K562 (cell line): ENCODE measurements around the gene PRDM16. TPM values are rescaled to one million over a fixed set of nuclear protein-coding genes. Genes with fewer than 3 reads are reported as not detected.

Experiments
- ATAC-seq: fragments of 200-7000 bp; cut with Tn5 transposase; 3 replicates; pipeline ENCODE4 v1.9.1; 2020; ENCODE audit warnings: moderate library complexity
- BruUV-seq: library from RNA; stranded (reverse); fragments of 400-500 nt; replicated peaks from 2 replicates; lab custom pipeline; 2021; lab: Mats Ljungman, UMichigan
- CTCF ChIA-PET: fragments of 300-600 bp; formaldehyde crosslinking; extraction: SDS; loops from one replicate; lab custom pipeline; 2021; ENCODE audit warnings: low intra/inter-chr PET ratio; lab: Yijun Ruan, JAX
- POLR2A ChIA-PET: fragments of 300-600, 350-650 bp; sonication (Branson Sonifier 250); formaldehyde crosslinking; extraction: SDS; loops from one replicate; lab custom pipeline; 2021; ENCODE audit warnings: antibody characterized with exemption, inconsistent platforms; lab: Yijun Ruan, JAX
- DNase-seq, 4 experiments: peaks; one replicate each; pipeline versions ENCODE4 v3.0.0 to v3.0.0-alpha.2; 2011 to 2018; ENCODE audit warnings: low spot score in 3 of 4, mixed read lengths in 3 of 4; ENCODE audit errors: extremely low read depth in 1 of 4
- FAIRE-seq: peaks from 2 replicates; lab custom pipeline; 2011; peaks lifted over from hg19 to GRCh38; lab: Jason Lieb, UNC
- H2AFZ ChIP-seq: 2 replicates; pipeline ENCODE4 v1.6.0; 2011; ENCODE audit warnings: low read depth, low read length, control low read depth, inconsistent platforms
- H3K27ac ChIP-seq: fragments of 200-600 bp; 3 replicates; pipeline ENCODE4 v1.8.0; 2011; ENCODE audit warnings: low read depth, mild to moderate bottlenecking, control low read depth, inconsistent platforms, low read length, moderate library complexity, mixed read lengths; ENCODE audit errors: extremely low read depth
- H3K27me3 ChIP-seq, 2 experiments: fragments of 300-600 bp in 1 of 2; 2 replicates in 1 of 2; 3 replicates in 1 of 2; pipeline versions ENCODE4 v1.6.0 to v1.8.0; 2011; ENCODE audit warnings: inconsistent platforms in 2 of 2, low read length in 2 of 2, mild to moderate bottlenecking in 1 of 2, mixed read lengths in 1 of 2, moderate library complexity in 1 of 2; ENCODE audit not compliant: control insufficient read depth in 2 of 2, insufficient read depth in 2 of 2
- H3K36me3 ChIP-seq: fragments of 300-600 bp; 3 replicates; pipeline ENCODE4 v1.8.0; 2011; ENCODE audit warnings: mild to moderate bottlenecking, low read length, inconsistent platforms; ENCODE audit not compliant: control insufficient read depth, insufficient read depth
- H3K4me1 ChIP-seq, 2 experiments: fragments of 200-600 bp in 1 of 2; replicated peaks in 1 of 2; 2 replicates in 1 of 2; 3 replicates in 1 of 2; pipeline versions ENCODE4 v1.5.1 to v1.8.0; 2011; ENCODE audit warnings: inconsistent platforms in 2 of 2, low read length in 2 of 2, mild to moderate bottlenecking in 1 of 2, mixed read lengths in 1 of 2, moderate library complexity in 1 of 2; ENCODE audit not compliant: control insufficient read depth in 2 of 2, insufficient read depth in 2 of 2
- H3K4me2 ChIP-seq: 2 replicates; pipeline ENCODE4 v1.6.1; 2011; ENCODE audit warnings: low read length, control low read depth, inconsistent platforms, mixed read lengths; ENCODE audit not compliant: insufficient read depth
- H3K4me3 ChIP-seq: fragments of 200-600 bp; sonication (generic), shearing (Covaris generic); 2 replicates; pipeline ENCODE4 v1.5.1; 2016; ENCODE audit warnings: control low read depth, inconsistent platforms
- H3K79me2 ChIP-seq: fragments of 200-600 bp; 3 replicates; pipeline ENCODE4 v1.8.0; 2011; ENCODE audit warnings: low read length, inconsistent platforms; ENCODE audit not compliant: control insufficient read depth, insufficient read depth
- H3K9ac ChIP-seq, 2 experiments: 2 replicates each; pipeline versions ENCODE4 v1.6.0 to v1.6.1; 2011; ENCODE audit warnings: low read depth in 2 of 2, low read length in 2 of 2, control low read depth in 1 of 2, inconsistent platforms in 1 of 2, mild to moderate bottlenecking in 1 of 2, mixed read lengths in 1 of 2; ENCODE audit not compliant: insufficient read depth in 1 of 2
- H3K9me1 ChIP-seq: one replicate; pipeline ENCODE4 v1.6.0; 2011; ENCODE audit warnings: inconsistent platforms, mild to moderate bottlenecking, low read length, moderate library complexity; ENCODE audit not compliant: control insufficient read depth, insufficient read depth
- H3K9me3 ChIP-seq: replicated peaks from 2 replicates; pipeline ENCODE4 v1.5.1; 2011; ENCODE audit warnings: low read depth, low read length, inconsistent platforms; ENCODE audit not compliant: control insufficient read depth, insufficient read depth
- H4K20me1 ChIP-seq: replicated peaks from 2 replicates; pipeline ENCODE4 v1.6.1; 2011; ENCODE audit warnings: low read length, inconsistent platforms, mixed read lengths; ENCODE audit not compliant: control insufficient read depth, insufficient read depth
- FOXK1 ChIP-seq: sonication (generic); formaldehyde crosslinking; IDR thresholded peaks from 2 replicates; pipeline ENCODE4 v1.8.0; 2022; ENCODE audit warnings: missing genetic modification reagents, mild to moderate bottlenecking, borderline replicate concordance
- HSF4 ChIP-seq: fragments of 250-450 bp; sonication (Bioruptor Pico); IDR thresholded peaks from 2 replicates; pipeline ENCODE4 v2.1.2; 2022; ENCODE audit warnings: mild to moderate bottlenecking, moderate library complexity, borderline replicate concordance
- PTTG1 ChIP-seq: fragments of 450-650 bp; IDR thresholded peaks from 2 replicates; pipeline ENCODE4 v1.6.1; 2016; ENCODE audit warnings: low read depth, mild to moderate bottlenecking, missing genetic modification characterization, missing compliant biosample characterization
- SETDB1 ChIP-seq: IDR thresholded peaks from one replicate; pipeline ENCODE4 v1.6.1; 2012; ENCODE audit warnings: low read length, control low read depth, inconsistent platforms
- ZNF24 ChIP-seq: fragments of 450-650 bp; IDR thresholded peaks from 2 replicates; pipeline ENCODE4 v1.6.1; 2016
- ZNF316 ChIP-seq: fragments of 450-650 bp; IDR thresholded peaks from 2 replicates; pipeline ENCODE4 v1.6.1; 2016
- ZNF561 ChIP-seq: fragments of 450-650 bp; formaldehyde crosslinking; conservative IDR thresholded peaks from 2 replicates; pipeline ENCODE4 v1.4.0; 2020; ENCODE audit warnings: mild to moderate bottlenecking, moderate library complexity
- WGBS: fragments of 100-300 bp; shearing (Covaris generic); methylation state at CpG from one replicate; pipeline ENCODE4 v1.1.6; 2016; ENCODE audit warnings: low coverage, mixed read lengths; ENCODE audit not compliant: insufficient coverage; ENCODE audit errors: missing lambda C conversion rate; 5-methylcytosine and 5-hydroxymethylcytosine counted together
- in situ Hi-C: fragments of 300-500 bp; cut with MboI; formaldehyde crosslinking; loops from 4 replicates; pipeline ENCODE4 v1.15.0; 2018; ENCODE audit warnings: inconsistent platforms, mixed read lengths
- intact Hi-C: fragments of 100-400 bp; cut with micrococcal nuclease; formaldehyde crosslinking; loops from 2 replicates; pipeline ENCODE4 v1.14.2; 2022
- polyA plus RNA-seq, 8 experiments: library from polyadenylated mRNA; depleted of rRNA in 4 of 8; stranded (reverse) in 5 of 8; unstranded in 3 of 8; fragments of >200 nt; fragmentation: Nextera tagmentation in 2 of 8; fragmentation: Illumina TruSeq in 1 of 8; extraction: Ambion mirVana in 2 of 8; extraction: Trizol in 1 of 8; gene quantifications; 2 replicates each; pipeline versions ENCODE4 v1.2.1 to v1.2.3, GENCODE V29; 2011 to 2014; ENCODE audit warnings: inconsistent platforms in 1 of 8, missing spikeins in 1 of 8
- total RNA-seq, 7 experiments: library from RNA; depleted of rRNA in 6 of 7; stranded (reverse); fragments of >200 nt in 6 of 7; fragmentation: Illumina TruSeq in 2 of 7; extraction: Trizol in 2 of 7; gene quantifications; 2 replicates each; pipeline versions ENCODE4 v1.2.1 to v1.2.3, GENCODE V29; 2011 to 2021; ENCODE audit warnings: low replicate concordance in 1 of 7
- TF ChIP-seq, protein P1 (sequence below): fragments of 150-350 bp; conservative IDR thresholded peaks from 2 replicates; pipeline ENCODE4 v1.6.1; 2014; ENCODE audit warnings: low read length
- TF ChIP-seq, protein P2 (sequence below): sonication (generic); formaldehyde crosslinking; IDR thresholded peaks from 2 replicates; pipeline ENCODE4 v1.8.0; 2023; ENCODE audit warnings: missing genetic modification reagents, mild to moderate bottlenecking, borderline replicate concordance
- TF ChIP-seq, protein P3 (sequence below): sonication (generic); formaldehyde crosslinking; IDR thresholded peaks from 2 replicates; pipeline ENCODE4 v1.9.0; 2022; ENCODE audit warnings: mild to moderate bottlenecking, missing genetic modification reagents
- TF ChIP-seq, protein P4 (sequence below), 2 experiments: IDR thresholded peaks; 2 replicates each; pipeline ENCODE4 v1.6.1; 2011; ENCODE audit warnings: borderline replicate concordance in 1 of 2, control low read depth in 1 of 2, low read depth in 1 of 2, low read length in 1 of 2, mild to moderate bottlenecking in 1 of 2, mixed read lengths in 1 of 2, moderate library complexity in 1 of 2; ENCODE audit not compliant: insufficient read depth in 1 of 2, insufficient read length in 1 of 2, poor library complexity in 1 of 2, severe bottlenecking in 1 of 2; ENCODE audit errors: extremely low read depth in 1 of 2

PRDM16 gene
- total and polyA plus RNA-seq, 9 of the 15 experiments (the other 6 are each of a cell fraction or from before 2014, with no cell fraction given), result 0.10 to 0.27 TPM; not detected in 7

DNA sequence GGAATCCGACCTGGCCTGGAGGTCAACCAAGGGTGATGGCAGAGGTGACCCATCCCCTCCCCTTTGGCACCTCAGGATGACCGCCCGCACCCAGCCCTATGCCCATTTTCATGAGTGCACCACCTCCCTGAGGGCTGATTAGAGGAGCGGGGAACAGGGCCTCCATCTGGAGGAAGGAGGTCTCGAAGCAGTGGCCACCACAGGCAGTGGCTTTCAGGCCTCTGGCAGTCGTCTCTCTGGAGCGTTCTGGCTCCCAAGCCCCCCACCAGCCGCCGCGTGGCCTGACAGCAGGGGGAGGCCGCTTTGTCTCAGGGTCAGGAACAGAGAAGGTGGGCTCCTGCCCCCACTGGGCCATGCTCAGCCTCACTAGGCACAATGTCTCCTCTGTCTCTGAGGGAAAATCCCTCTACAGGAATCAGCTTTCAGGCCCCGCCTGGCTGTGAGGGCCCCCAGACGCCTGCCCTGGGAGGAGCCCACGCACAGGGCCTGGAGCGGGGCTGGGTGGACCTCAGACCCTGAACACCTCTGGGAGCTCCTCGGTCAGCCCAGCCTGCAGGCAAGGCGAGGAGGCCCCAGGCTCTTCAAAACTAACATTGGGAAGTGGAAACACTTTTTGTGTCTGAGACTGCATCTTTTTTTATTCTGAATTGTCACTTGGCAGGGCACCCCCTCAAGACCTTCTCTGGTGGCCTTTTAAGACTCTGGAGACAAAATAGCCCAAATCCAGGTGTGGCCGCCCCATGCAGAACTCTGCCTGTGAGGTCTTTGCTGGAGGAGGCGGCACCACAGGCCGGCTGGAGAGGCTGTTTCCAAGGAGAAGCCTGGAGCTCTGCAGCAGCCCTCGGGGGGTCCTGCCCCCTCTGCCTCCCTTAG is 257.7 kb downstream of the PRDM16 start:
- Histone ChIP-seq H3K4me3 (no peak overlapping the region), H3K27me3 (peaks cover 0 to 8% of the 10 kb centered on the region in 2 experiments; a peak in 1 of 5 replicates), H4K20me1 (peaks cover 4% of the 10 kb centered on the region; the same call in 1 of the 2 replicates), H3K9me1 (no peaks in the 10 kb centered on the region), H3K4me2 (no peak overlapping the region), H3K79me2 (no peaks in the 10 kb centered on the region), H3K9ac (no peak overlapping the region), H3K9me3 (no peaks in the 10 kb centered on the region), H3K4me1 (peaks cover 0 to 6% of the 10 kb centered on the region in 2 experiments; a peak in 2 of 5 replicates), H3K27ac (no peak overlapping the region), H3K36me3 (no peaks in the 10 kb centered on the region), H2AFZ (no peak overlapping the region)
- DNase-seq (no peak), ATAC-seq (no peak), FAIRE-seq (no peak)
- ChIA-PET CTCF (no interaction called here), POLR2A (no interaction called here)
- in situ Hi-C loops, result no loop called here
- intact Hi-C loops, result no loop called here
- no peak for TF ChIP-seq SETDB1
- TF ChIP-seq FOXK1 (CRISPR knock-in tag), result no peak
- TF ChIP-seq ZNF561 (CRISPR knock-in tag), result no peak
- TF ChIP-seq, protein P1, sequence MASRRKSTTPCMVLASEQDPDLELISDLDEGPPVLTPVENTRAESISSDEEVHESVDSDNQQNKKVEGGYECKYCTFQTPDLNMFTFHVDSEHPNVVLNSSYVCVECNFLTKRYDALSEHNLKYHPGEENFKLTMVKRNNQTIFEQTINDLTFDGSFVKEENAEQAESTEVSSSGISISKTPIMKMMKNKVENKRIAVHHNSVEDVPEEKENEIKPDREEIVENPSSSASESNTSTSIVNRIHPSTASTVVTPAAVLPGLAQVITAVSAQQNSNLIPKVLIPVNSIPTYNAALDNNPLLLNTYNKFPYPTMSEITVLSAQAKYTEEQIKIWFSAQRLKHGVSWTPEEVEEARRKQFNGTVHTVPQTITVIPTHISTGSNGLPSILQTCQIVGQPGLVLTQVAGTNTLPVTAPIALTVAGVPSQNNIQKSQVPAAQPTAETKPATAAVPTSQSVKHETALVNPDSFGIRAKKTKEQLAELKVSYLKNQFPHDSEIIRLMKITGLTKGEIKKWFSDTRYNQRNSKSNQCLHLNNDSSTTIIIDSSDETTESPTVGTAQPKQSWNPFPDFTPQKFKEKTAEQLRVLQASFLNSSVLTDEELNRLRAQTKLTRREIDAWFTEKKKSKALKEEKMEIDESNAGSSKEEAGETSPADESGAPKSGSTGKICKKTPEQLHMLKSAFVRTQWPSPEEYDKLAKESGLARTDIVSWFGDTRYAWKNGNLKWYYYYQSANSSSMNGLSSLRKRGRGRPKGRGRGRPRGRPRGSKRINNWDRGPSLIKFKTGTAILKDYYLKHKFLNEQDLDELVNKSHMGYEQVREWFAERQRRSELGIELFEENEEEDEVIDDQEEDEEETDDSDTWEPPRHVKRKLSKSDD, result no peak
- TF ChIP-seq, protein P2, sequence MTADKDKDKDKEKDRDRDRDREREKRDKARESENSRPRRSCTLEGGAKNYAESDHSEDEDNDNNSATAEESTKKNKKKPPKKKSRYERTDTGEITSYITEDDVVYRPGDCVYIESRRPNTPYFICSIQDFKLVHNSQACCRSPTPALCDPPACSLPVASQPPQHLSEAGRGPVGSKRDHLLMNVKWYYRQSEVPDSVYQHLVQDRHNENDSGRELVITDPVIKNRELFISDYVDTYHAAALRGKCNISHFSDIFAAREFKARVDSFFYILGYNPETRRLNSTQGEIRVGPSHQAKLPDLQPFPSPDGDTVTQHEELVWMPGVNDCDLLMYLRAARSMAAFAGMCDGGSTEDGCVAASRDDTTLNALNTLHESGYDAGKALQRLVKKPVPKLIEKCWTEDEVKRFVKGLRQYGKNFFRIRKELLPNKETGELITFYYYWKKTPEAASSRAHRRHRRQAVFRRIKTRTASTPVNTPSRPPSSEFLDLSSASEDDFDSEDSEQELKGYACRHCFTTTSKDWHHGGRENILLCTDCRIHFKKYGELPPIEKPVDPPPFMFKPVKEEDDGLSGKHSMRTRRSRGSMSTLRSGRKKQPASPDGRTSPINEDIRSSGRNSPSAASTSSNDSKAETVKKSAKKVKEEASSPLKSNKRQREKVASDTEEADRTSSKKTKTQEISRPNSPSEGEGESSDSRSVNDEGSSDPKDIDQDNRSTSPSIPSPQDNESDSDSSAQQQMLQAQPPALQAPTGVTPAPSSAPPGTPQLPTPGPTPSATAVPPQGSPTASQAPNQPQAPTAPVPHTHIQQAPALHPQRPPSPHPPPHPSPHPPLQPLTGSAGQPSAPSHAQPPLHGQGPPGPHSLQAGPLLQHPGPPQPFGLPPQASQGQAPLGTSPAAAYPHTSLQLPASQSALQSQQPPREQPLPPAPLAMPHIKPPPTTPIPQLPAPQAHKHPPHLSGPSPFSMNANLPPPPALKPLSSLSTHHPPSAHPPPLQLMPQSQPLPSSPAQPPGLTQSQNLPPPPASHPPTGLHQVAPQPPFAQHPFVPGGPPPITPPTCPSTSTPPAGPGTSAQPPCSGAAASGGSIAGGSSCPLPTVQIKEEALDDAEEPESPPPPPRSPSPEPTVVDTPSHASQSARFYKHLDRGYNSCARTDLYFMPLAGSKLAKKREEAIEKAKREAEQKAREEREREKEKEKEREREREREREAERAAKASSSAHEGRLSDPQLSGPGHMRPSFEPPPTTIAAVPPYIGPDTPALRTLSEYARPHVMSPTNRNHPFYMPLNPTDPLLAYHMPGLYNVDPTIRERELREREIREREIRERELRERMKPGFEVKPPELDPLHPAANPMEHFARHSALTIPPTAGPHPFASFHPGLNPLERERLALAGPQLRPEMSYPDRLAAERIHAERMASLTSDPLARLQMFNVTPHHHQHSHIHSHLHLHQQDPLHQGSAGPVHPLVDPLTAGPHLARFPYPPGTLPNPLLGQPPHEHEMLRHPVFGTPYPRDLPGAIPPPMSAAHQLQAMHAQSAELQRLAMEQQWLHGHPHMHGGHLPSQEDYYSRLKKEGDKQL (CRISPR knock-in tag), result no peak
- TF ChIP-seq, protein P3, sequence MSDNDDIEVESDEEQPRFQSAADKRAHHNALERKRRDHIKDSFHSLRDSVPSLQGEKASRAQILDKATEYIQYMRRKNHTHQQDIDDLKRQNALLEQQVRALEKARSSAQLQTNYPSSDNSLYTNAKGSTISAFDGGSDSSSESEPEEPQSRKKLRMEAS (CRISPR knock-in tag), result no peak
- TF ChIP-seq HSF4 (CRISPR knock-in tag), result no peak
- TF ChIP-seq ZNF316, result no peak
- no peak for TF ChIP-seq PTTG1
- no peak for TF ChIP-seq ZNF24
- TF ChIP-seq, protein P4, sequence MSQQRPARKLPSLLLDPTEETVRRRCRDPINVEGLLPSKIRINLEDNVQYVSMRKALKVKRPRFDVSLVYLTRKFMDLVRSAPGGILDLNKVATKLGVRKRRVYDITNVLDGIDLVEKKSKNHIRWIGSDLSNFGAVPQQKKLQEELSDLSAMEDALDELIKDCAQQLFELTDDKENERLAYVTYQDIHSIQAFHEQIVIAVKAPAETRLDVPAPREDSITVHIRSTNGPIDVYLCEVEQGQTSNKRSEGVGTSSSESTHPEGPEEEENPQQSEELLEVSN (IDR thresholded peaks at IDR 0.05; ENCODE audit: borderline replicate concordance in 1 of 2, extremely low read depth in 1 of 2, insufficient read depth in 1 of 2, insufficient read length in 1 of 2, low read depth in 1 of 2, low read length in 1 of 2, poor library complexity in 1 of 2, severe bottlenecking in 1 of 2), result no peak
- BruUV-seq, result no TSS peak
- 1% methylated on average over 19 of the region's 21 CpGs for WGBS
